Measurements from ENCODE around the gene WRAP53.

The WRAP53 gene

GRCh38 chr17:7707858-7708750 is 19.8 kb downstream of the WRAP53 start:
- no peaks in the 10 kb centered on the region for H3K79me2 ChIP-seq (ENCODE audit: insufficient read depth, low read length)
- peaks cover 12% of the 10 kb centered on the region for H3K4me1 ChIP-seq (ENCODE audit: insufficient read depth, low read length, severe bottlenecking)
- no peak overlapping the region for H2AFZ ChIP-seq (ENCODE audit: low read length)
- no peak overlapping the region for H3K4me3 ChIP-seq (ENCODE audit: low read depth, low read length, poor library complexity, severe bottlenecking)
- TF ChIP-seq CTCF (IDR thresholded peaks at IDR 0.05; ENCODE audit: low read length) (no peak), EZH2 (IDR thresholded peaks at IDR 0.05; ENCODE audit: borderline replicate concordance, low read length) (no peak)
- H3F3A ChIP-seq (ENCODE audit: insufficient read depth, low read length), result no peaks in the 10 kb centered on the region
- H3K27me3 ChIP-seq (ENCODE audit: insufficient read depth, low read length), result peaks cover 11% of the 10 kb centered on the region; the same call in 1 of the 2 replicates
- no peak overlapping the region for H3K9ac ChIP-seq (ENCODE audit: low read length)
- H4K20me1 ChIP-seq (ENCODE audit: insufficient read depth, low read length), result no peaks in the 10 kb centered on the region
- H3K9me2 ChIP-seq (ENCODE audit: low read depth, low read length), result no peaks in the 10 kb centered on the region
- H3K9me3 ChIP-seq (ENCODE audit: low read length), result no peaks in the 10 kb centered on the region
- no peak overlapping the region for H3K27ac ChIP-seq (ENCODE audit: low read depth, low read length, poor library complexity, severe bottlenecking)
- H3K36me3 ChIP-seq (ENCODE audit: insufficient read depth, low read length), result no peaks in the 10 kb centered on the region; the same call in 1 of the 2 replicates
- H3K4me2 ChIP-seq (ENCODE audit: low read length), result no peak overlapping the region

DNA sequence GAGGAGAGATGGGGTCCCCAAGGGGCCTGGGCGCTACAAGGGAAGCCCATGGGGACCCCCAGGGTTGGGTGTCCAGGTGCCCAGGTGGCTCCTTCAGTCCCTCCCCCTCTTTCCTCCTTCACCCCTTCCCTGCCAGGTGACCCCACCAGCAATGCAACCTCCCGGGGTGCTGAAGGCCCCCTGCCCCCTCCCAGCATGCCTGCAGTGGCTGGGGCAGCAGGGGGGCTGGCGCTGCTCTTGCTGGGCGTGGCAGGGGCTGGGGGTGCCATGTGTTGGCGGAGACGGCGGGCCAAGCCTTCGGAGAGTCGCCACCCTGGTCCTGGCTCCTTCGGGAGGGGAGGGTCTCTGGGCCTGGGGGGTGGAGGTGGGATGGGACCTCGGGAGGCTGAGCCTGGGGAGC is 20.8 kb downstream of the WRAP53 start:
- Histone ChIP-seq H4K20me1 (ENCODE audit: insufficient read depth, low read length) (no peaks in the 10 kb centered on the region), H2AFZ (ENCODE audit: low read length) (no peak overlapping the region), H3K9me2 (ENCODE audit: low read depth, low read length) (no peaks in the 10 kb centered on the region), H3K9me3 (ENCODE audit: low read length) (no peaks in the 10 kb centered on the region), H3K4me2 (ENCODE audit: low read length) (no peak overlapping the region), H3K79me2 (ENCODE audit: insufficient read depth, low read length) (no peaks in the 10 kb centered on the region), H3K4me1 (ENCODE audit: insufficient read depth, low read length, severe bottlenecking) (peaks cover 12% of the 10 kb centered on the region), H3K4me3 (ENCODE audit: low read depth, low read length, poor library complexity, severe bottlenecking) (no peak overlapping the region), H3K9ac (ENCODE audit: low read length) (no peak overlapping the region), H3K27me3 (ENCODE audit: insufficient read depth, low read length) (peaks cover 11% of the 10 kb centered on the region; the same call in 1 of the 2 replicates), H3K27ac (ENCODE audit: low read depth, low read length, poor library complexity, severe bottlenecking) (no peak overlapping the region), H3K36me3 (ENCODE audit: insufficient read depth, low read length) (no peaks in the 10 kb centered on the region), H3F3A (ENCODE audit: insufficient read depth, low read length) (no peaks in the 10 kb centered on the region)
- no peak for TF ChIP-seq EZH2 (IDR thresholded peaks at IDR 0.05; ENCODE audit: borderline replicate concordance, low read length)

- no peak overlapping the region for H2AFZ ChIP-seq (ENCODE audit: low read length)
- no peak overlapping the region for H3K27ac ChIP-seq (ENCODE audit: low read depth, low read length, poor library complexity, severe bottlenecking)
- peaks cover 2% of the 10 kb centered on the region for H3K4me1 ChIP-seq (ENCODE audit: insufficient read depth, low read length, severe bottlenecking)
- no peaks in the 10 kb centered on the region for H3K9me2 ChIP-seq (ENCODE audit: low read depth, low read length)
- no peaks in the 10 kb centered on the region for H4K20me1 ChIP-seq (ENCODE audit: insufficient read depth, low read length)
- H3K4me2 ChIP-seq (ENCODE audit: low read length), result no peak overlapping the region
- TF ChIP-seq EZH2 (IDR thresholded peaks at IDR 0.05; ENCODE audit: borderline replicate concordance, low read length) (no peak), CTCF (IDR thresholded peaks at IDR 0.05; ENCODE audit: low read length) (no peak)
- no peaks in the 10 kb centered on the region for H3F3A ChIP-seq (ENCODE audit: insufficient read depth, low read length)
- no peaks in the 10 kb centered on the region for H3K79me2 ChIP-seq (ENCODE audit: insufficient read depth, low read length)
- no peak overlapping the region for H3K9ac ChIP-seq (ENCODE audit: low read length)
- peaks cover 11% of the 10 kb centered on the region; the same call in 1 of the 2 replicates for H3K27me3 ChIP-seq (ENCODE audit: insufficient read depth, low read length)
- H3K4me3 ChIP-seq (ENCODE audit: low read depth, low read length, poor library complexity, severe bottlenecking), result no peak overlapping the region
- no peaks in the 10 kb centered on the region for H3K36me3 ChIP-seq (ENCODE audit: insufficient read depth, low read length)
- H3K9me3 ChIP-seq (ENCODE audit: low read length), result no peaks in the 10 kb centered on the region
Observed at GRCh38 chr17:7710301-7710700, 22.0 kb downstream of the WRAP53 start.

Data from OCI-LY1 (cell line).